Smooth muscle cell (in vitro differentiated cells): ENCODE data around the gene GLI2. TPM values are rescaled to one million over a fixed set of nuclear protein-coding genes. Genes with fewer than 3 reads are reported as not detected.
A peak's percentile ranks its signal among the peaks of the same experiment; 100 is the strongest.

Source experiments
- DNase-seq: peaks from one replicate; lab custom pipeline; 2025; ENCODE audit not compliant: unreplicated experiment; lab: John Stamatoyannopoulos, UW
- H2AFZ ChIP-seq: fragments of 200-600 bp; sonication (generic); 2 replicates; pipeline ENCODE4 v1.6.0; 2016; ENCODE audit warnings: antibody characterized with exemption, low read depth, mild to moderate bottlenecking
- H3F3A ChIP-seq: fragments of 200-600 bp; sonication (generic); 2 replicates; pipeline ENCODE4 v1.6.0; 2017; ENCODE audit warnings: antibody characterized with exemption, low read depth
- H3K27ac ChIP-seq: fragments of 200-600 bp; sonication (generic); 2 replicates; pipeline ENCODE4 v1.5.1; 2016; ENCODE audit warnings: low read depth, mild to moderate bottlenecking
- H3K27me3 ChIP-seq: fragments of 200-600 bp; sonication (generic); 2 replicates; pipeline ENCODE4 v1.6.1; 2016; ENCODE audit warnings: low read depth, mild to moderate bottlenecking
- H3K36me3 ChIP-seq: fragments of 200-600 bp; sonication (generic); 2 replicates; pipeline ENCODE4 v1.5.1; 2016; ENCODE audit warnings: low read depth
- H3K4me1 ChIP-seq: fragments of 200-600 bp; sonication (generic); 2 replicates; pipeline ENCODE4 v1.5.1; 2016; ENCODE audit warnings: low read depth
- H3K4me2 ChIP-seq: fragments of 200-600 bp; sonication (generic); 2 replicates; pipeline ENCODE4 v1.6.0; 2016; ENCODE audit warnings: mild to moderate bottlenecking
- H3K4me3 ChIP-seq: fragments of 200-600 bp; sonication (generic); 2 replicates; pipeline ENCODE4 v1.5.1; 2016; ENCODE audit warnings: mild to moderate bottlenecking
- H3K79me2 ChIP-seq: fragments of 200-600 bp; sonication (generic); 2 replicates; pipeline ENCODE4 v1.6.0; 2016; ENCODE audit warnings: low read depth, mild to moderate bottlenecking
- H3K9ac ChIP-seq: fragments of 200-600 bp; sonication (generic); 2 replicates; pipeline ENCODE4 v1.6.0; 2016; ENCODE audit warnings: low read depth
- H3K9me3 ChIP-seq: fragments of 200-600 bp; sonication (generic); replicated peaks from 2 replicates; pipeline ENCODE4 v1.5.1; 2016; ENCODE audit warnings: low read depth
- H4K20me1 ChIP-seq: fragments of 200-600 bp; sonication (generic); 2 replicates; pipeline ENCODE4 v1.6.0; 2016; ENCODE audit warnings: low read depth
- CTCF ChIP-seq: fragments of 200-600 bp; sonication (generic); IDR thresholded peaks from 2 replicates; pipeline ENCODE4 v1.5.1; 2017; ENCODE audit warnings: borderline replicate concordance, mild to moderate bottlenecking, antibody characterized with exemption; ENCODE audit not compliant: insufficient read depth, poor library complexity, severe bottlenecking
- WGBS: methylation state at CpG from one replicate; pipeline ENCODE4 v1.1.7; 2016; ENCODE audit warnings: low lambda C conversion rate; 5-methylcytosine and 5-hydroxymethylcytosine counted together
- polyA plus RNA-seq: library from polyadenylated mRNA; unstranded; fragments of >200 nt; fragmentation: Nextera tagmentation; extraction: Ambion mirVana; gene quantifications from 2 replicates; pipeline ENCODE4 v1.2.1, GENCODE V29; 2016
- total RNA-seq: library from RNA; depleted of rRNA; stranded (reverse); fragments of >200 nt; gene quantifications from 2 replicates; pipeline ENCODE4 v1.2.3, GENCODE V29; 2014

GLI2 gene
- total and polyA plus RNA-seq, 2 experiments from 2014 or later = 9.4 to 10.6 TPM

DNA sequence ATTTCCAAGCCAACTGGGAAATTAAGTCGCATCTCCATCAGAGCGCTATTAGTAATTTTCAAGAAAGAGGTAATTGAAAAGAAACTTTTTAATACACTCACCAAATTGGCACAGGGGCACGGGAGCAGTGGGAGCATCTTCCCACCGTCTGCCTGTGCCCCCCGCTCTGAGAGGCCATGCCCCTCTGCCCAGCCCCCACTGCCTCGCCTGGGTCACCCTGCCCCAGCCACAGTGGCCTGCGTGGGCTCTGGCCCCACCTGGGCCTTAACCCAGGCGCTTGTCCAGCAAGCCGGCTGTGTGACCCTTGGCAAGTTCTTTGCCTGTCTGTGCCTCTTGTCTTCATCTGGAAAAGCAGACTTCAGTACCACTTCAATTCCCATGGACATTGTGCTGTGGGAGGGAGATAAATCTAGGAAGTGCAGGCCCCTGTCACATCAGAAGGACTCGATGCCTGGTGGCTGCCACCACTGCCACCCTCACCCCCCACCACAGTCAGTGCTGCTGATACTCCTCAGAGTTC is 31.9 kb downstream of the GLI2 start:
- Histone ChIP-seq H2AFZ (no peak overlapping the region), H3K27ac (peak overlapping the region; percentile 97), H3K9ac (no peak overlapping the region), H3F3A (peaks cover 37% of the 10 kb centered on the region), H3K4me2 (peak overlapping the region; percentile 71), H3K79me2 (peaks cover 70% of the 10 kb centered on the region), H3K36me3 (no peaks in the 10 kb centered on the region), H3K9me3 (no peaks in the 10 kb centered on the region), H4K20me1 (peaks cover 9% of the 10 kb centered on the region), H3K4me3 (no peak overlapping the region), H3K4me1 (peaks cover 56% of the 10 kb centered on the region), H3K27me3 (no peaks in the 10 kb centered on the region)
- WGBS = 88% methylated on average over 10 of the region's 10 CpGs
- no peak for DNase-seq
- TF ChIP-seq CTCF = no peak

GRCh38 chr2:120768112-120769048 is 32.7 kb downstream of the GLI2 start:
- Histone ChIP-seq H3K27ac (peak overlapping the region; percentile 97), H3K79me2 (peaks cover 70% of the 10 kb centered on the region), H3K9ac (no peak overlapping the region), H3K4me1 (peaks cover 59% of the 10 kb centered on the region), H4K20me1 (peaks cover 9% of the 10 kb centered on the region), H3F3A (peaks cover 39% of the 10 kb centered on the region), H2AFZ (no peak overlapping the region), H3K4me3 (no peak overlapping the region), H3K9me3 (no peaks in the 10 kb centered on the region), H3K4me2 (no peak overlapping the region), H3K27me3 (no peaks in the 10 kb centered on the region), H3K36me3 (no peaks in the 10 kb centered on the region)
- no peak for DNase-seq
- TF ChIP-seq CTCF = no peak
- 80% methylated on average over 17 of the region's 17 CpGs for WGBS

- no peak for TF ChIP-seq CTCF
- no peak for DNase-seq
- peaks cover 69% of the 10 kb centered on the region for H3K79me2 ChIP-seq
Observed at GRCh38 chr2:120769076-120769786, 33.6 kb downstream of the GLI2 start.

More at GRCh38 chr2:120769076-120769786, 33.6 kb downstream of the GLI2 start:
- Histone ChIP-seq H3K4me3 (no peak overlapping the region), H3K27me3 (no peaks in the 10 kb centered on the region), H3K4me1 (peaks cover 59% of the 10 kb centered on the region), H3K4me2 (no peak overlapping the region), H3F3A (peaks cover 39% of the 10 kb centered on the region), H3K9me3 (no peaks in the 10 kb centered on the region), H3K27ac (no peak overlapping the region), H2AFZ (no peak overlapping the region), H3K9ac (no peak overlapping the region), H3K36me3 (no peaks in the 10 kb centered on the region), H4K20me1 (peaks cover 14% of the 10 kb centered on the region)
- 93% methylated on average over 11 of the region's 11 CpGs for WGBS
